ENCODE results near the gene ZSCAN30.
"Not testable (repeated sequence)": the region's sequence is repeated elsewhere in the genome, so short reads cannot be mapped to it uniquely, and the experiment has no call there.

ZSCAN30 gene

DNA sequence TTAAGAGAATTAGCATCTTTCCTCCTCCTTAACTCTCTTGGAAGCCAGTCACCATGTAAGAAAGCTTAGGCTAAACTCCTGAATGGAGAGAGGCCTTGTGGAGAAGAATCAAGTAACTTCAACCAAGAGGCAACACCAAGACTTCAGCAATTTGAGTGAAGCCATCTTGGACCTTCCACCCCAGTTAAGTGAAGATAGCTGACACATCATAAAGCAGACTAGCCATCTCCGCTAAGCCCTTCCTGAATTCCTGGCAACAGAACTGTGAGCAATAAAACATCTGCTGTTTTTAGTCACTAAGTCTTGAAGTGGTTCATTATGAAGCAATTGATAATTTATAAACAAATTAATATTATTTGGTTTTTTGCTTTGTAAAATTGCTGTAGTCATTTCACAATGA is 50.7 kb downstream of the ZSCAN30 start:
- no peak for DNase-seq (ENCODE audit: low read depth in 2 of 2, low spot score in 1 of 2)

- no peak for DNase-seq (ENCODE audit: low read depth in 2 of 2, low spot score in 1 of 2)
Observed at GRCh38 chr18:35236571-35237363, 53.3 kb downstream of the ZSCAN30 start.

DNA sequence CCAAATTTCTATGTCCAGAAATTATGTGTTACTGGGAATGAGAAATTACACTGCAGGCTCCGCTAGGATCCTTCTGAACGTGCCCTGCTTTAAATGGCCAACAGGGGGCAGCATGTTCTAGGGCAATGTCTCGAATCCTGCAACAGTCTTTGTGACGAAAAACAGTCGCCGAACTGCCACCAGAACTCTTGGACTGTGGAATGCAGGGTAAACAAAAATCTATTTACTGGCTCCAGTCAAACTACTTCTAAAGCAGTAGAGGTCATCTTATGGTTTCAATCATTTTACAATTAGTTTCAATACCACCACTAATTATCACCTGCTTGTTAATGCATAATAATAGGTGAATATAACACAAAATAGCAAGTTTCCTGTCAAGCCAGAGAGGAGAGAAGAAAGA is 59.0 kb downstream of the ZSCAN30 start:
- peak; percentile 55 to 65 for DNase-seq (ENCODE audit: low read depth in 2 of 2, low spot score in 1 of 2)

DNA sequence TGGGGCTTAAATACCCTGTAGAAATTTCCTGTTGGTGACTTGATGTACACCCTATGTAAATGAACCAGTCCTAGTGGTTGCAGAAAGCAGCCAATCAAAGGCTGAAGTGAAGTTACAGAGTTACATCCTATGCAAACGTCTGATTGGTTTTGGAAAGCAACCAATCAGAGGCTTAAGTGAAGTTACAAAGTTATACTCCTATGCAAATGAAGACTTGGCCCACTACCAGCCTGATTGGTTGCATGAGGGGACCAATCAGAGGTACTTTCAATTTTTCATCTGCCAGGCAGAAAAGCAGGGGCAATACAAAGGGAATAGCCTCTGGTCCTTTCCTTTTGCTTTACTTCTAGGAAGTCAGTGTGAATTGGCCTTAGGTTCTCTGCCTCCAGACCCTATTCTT is 62.8 kb downstream of the ZSCAN30 start:
- DNase-seq (ENCODE audit: low read depth in 2 of 2, low spot score in 1 of 2): no peak

DNA sequence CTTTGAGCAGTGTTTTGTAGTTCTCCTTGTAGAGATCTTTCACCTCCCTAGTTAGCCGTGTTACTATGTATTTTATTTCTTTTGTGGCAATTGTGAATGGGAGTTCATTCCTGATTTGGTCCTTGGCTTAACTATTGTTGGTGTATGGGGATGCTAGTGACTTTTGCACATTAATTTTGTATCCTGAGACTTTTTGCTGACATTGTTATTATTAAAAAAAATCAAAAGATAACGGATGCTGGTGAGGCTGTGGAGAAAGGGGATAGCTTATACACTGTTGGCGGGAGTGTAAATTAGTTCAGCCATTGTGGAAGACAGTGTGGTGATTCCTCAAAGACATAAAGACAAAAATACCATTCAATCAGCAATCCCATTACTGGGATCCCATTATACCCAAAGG is 66.2 kb downstream of the ZSCAN30 start:
- DNase-seq (ENCODE audit: low read depth in 2 of 2, low spot score in 1 of 2): no peak

GRCh38 chr18:35220424-35220823 is 69.6 kb downstream of the ZSCAN30 start:
- no peak for DNase-seq (ENCODE audit: low read depth in 2 of 2, low spot score in 1 of 2)

DNA sequence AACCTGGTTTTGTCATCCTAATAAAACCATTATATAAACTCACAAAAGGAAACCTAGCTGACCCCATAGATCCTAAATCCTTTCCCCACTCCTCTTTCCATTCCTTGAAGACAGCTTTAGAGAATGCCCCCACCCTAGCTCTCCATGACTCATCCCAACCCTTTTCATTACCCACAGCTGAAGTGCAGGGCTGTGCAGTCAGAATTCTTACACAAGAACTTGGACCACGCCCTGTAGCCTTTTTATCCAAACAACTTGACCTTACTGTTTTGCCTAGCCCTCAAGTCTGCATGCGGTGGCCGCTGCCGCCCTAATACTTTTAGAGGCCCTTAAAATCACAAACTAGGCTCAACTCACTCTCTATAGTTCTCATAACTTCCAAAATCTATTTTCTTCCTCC is 70.7 kb downstream of the ZSCAN30 start:
- not testable (repeated sequence) for DNase-seq (ENCODE audit: low read depth in 2 of 2, low spot score in 1 of 2)

DNA sequence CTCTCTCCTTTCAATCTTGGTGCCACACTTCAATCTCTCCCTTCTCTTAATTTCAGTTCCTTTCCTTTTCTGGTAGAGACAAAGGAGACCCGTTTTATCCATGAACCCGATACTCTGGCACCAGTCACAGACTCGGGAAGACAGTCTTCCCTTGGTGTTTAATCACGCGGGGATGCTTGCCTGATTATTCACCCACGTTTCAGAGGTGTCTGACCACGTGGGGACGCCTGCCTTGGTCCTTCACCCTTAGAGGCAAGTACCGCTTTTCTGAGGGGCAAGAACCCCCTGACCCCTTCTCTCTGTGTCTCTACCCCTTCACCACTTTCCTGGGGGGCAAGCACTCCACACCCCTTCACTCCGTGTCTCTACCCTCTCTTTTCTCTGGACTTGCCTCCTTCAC is 73.4 kb downstream of the ZSCAN30 start:
- not testable (repeated sequence) for DNase-seq (ENCODE audit: low read depth in 2 of 2, low spot score in 1 of 2)

DNA sequence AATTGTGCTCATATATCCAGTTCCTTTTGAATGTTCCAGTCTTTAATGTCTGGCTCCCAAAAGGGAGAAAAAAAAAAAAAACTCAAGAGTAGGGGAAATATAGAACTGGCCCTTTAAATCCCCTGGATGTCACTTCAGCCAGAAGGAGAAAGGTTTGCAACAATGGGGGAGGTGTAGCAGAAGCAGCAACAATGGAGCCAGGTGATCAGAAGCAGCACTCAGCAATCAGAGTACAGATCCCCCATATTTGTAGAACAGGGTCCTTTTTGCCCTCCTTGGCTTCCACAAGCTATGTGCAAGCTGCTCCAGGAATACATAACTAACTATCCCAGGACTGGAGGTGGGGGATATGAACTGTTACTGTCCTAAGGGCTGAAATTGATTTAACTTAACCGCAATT is 75.0 kb downstream of the ZSCAN30 start:
- DNase-seq (ENCODE audit: low read depth in 2 of 2, low spot score in 1 of 2): no peak

GRCh38 chr18:35205746-35206458 is 84.1 kb downstream of the ZSCAN30 start:
- not testable (repeated sequence) for DNase-seq (ENCODE audit: low read depth in 2 of 2, low spot score in 1 of 2)

- DNase-seq (ENCODE audit: low read depth in 2 of 2, low spot score in 1 of 2): no peak
Observed at GRCh38 chr18:35205199-35205712, 84.8 kb downstream of the ZSCAN30 start.

DNA sequence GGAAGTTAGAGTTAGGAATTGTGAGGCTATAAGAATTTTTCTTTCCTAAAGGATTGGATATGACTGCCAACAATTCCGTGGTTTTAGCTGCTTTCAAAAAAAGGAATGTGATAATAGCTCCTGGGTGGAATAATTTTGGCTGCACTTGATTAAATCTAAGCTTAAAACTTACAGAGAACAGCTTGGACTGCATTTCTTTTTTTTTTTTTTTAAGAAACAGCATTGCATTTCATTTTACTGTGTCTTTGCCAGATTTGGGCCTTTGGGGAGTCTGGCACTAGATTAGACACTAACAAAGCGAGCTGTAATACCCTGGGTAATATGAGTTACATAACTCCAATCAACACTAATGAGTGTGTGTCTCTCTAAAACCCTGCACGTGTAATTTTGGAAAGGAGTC is 87.0 kb downstream of the ZSCAN30 start:
- no peak for DNase-seq (ENCODE audit: low read depth in 2 of 2, low spot score in 1 of 2)

DNA sequence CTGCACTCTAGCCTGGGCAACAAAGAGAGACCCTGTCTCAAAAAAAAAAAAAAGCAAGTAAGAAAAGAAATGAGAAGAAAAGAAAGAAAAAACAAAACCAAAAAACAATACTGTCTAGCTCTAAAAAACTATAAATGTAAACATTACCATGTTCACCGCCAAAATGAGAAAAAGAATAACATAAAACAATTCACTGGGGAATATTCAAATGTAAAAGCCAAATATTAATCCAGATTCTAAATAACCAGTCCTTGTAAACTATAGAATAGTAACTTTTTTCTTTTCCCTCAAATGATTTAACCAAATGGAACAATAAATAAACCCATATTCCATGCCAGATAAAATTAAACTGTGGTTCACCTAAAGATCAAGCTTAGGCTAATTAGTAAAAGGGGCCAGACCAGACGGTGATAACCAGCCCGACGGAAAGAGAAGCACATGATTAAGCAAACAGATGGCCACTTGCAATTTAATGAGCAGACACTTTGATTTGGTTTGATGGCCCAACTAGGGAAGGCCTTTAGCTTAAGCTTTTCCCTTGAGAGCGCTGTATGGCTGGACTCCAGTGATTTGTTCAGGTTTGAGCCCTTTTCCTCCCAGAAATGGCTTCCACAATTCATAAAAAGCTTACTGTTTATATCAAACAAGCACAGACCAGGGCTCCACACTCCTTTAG is 88.6 kb downstream of the ZSCAN30 start:
- DNase-seq (ENCODE audit: low read depth in 2 of 2, low spot score in 1 of 2): no peak

Measured in stimulated activated CD8-positive, alpha-beta memory T cell treated with anti-CD3 and anti-CD28 coated beads, Interleukin-4, amount 100 ng/mL, for 4 hours (primary cell).